ENCODE results near the gene RAB11FIP3.

RAB11FIP3 gene

DNA sequence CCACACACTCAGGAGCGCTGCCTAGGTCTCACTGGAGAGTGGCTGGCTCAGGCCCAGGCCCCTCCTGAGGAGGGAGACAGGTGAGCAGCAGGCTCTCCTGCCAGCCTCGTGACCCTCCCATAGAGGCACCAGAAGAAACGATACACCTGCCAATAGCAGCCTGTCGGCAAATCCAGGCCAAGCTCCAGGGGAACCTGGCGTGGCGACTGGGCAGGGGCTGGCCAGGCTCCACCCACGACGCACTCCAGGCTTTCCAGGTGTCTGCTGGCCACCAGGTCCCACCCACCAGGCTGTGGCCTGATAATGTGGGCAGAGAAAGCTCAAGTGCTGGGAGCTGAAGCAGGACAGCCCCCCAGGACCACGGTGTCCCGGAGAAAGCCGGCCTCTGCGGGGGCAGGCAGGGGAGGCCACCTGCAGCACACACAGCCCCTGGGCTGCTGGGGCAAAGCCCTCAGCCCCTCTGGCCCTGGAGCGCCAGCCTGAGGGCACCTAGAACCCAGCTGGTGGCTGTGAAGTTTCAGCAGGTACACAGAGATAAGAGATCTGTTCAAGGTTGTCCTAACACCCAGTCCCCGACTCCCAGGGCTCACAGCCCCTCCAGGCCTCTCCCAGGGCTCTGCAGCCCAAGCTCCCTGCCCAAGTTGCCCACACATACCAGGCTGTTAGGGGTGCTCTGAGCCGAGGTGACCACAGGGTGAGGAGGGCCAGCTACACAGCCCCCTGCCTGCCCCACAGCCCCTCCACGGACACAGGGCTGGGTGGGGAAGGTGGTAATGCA, 46.1 kb upstream of the RAB11FIP3 start:
- peak overlapping the region; percentile 99 for H3K27ac ChIP-seq
- TF ChIP-seq, protein P1, sequence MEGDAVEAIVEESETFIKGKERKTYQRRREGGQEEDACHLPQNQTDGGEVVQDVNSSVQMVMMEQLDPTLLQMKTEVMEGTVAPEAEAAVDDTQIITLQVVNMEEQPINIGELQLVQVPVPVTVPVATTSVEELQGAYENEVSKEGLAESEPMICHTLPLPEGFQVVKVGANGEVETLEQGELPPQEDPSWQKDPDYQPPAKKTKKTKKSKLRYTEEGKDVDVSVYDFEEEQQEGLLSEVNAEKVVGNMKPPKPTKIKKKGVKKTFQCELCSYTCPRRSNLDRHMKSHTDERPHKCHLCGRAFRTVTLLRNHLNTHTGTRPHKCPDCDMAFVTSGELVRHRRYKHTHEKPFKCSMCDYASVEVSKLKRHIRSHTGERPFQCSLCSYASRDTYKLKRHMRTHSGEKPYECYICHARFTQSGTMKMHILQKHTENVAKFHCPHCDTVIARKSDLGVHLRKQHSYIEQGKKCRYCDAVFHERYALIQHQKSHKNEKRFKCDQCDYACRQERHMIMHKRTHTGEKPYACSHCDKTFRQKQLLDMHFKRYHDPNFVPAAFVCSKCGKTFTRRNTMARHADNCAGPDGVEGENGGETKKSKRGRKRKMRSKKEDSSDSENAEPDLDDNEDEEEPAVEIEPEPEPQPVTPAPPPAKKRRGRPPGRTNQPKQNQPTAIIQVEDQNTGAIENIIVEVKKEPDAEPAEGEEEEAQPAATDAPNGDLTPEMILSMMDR (conservative IDR thresholded peaks at IDR 0.05), result no peak
- no peak for TF ChIP-seq ZFX (IDR thresholded peaks at IDR 0.05)

- TF ChIP-seq ZFX (IDR thresholded peaks at IDR 0.05), result no peak
- TF ChIP-seq, protein P1 (conservative IDR thresholded peaks at IDR 0.05), result no peak
- peak overlapping the region; percentile 99 for H3K27ac ChIP-seq
Measured at GRCh38 chr16:379961-380761, 45.3 kb upstream of the RAB11FIP3 start.

- TF ChIP-seq, protein P1 (conservative IDR thresholded peaks at IDR 0.05), result no peak
- TF ChIP-seq ZFX (IDR thresholded peaks at IDR 0.05), result no peak
- H3K27ac ChIP-seq, result peak overlapping the region; percentile 99
Measured at GRCh38 chr16:380762-381011, 44.8 kb upstream of the RAB11FIP3 start.

DNA sequence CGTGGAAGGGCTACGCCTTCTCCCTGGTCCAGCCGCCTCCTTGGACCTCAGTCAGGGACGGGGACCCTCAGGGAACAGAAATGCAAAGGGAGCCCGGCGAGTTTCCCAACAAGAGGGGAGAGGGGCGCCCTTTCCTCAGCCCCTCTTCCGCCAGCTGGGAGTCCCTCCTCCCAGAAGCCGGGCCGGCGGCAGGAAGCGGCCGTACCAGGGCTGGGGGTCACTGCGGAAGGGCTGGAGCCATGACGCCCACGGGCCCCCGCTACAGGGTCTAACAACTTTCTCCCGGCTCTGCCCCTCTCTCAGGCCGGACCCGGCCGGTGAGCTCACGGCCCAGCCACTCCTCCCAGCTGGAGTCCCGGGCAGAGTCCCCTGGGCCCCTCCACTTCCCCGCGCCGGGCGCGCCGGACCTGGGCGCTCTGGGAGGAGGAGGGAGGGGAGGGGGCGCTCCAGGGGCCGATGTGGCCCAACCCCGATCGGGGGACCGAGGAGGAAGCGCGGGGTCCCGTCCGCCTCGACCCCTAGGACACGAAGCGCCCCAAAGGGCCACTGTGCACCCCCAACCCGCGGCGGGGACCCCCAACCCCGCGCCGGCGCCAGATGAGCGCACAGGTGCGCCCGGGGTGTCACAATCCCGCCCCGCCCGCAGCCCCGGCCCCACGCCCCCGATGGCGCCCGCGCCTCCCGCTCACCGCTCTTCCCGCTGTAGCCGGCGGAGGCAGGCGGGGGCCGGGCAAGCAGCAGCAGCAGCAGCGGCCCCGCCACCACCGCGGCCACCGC, 44.2 kb upstream of the RAB11FIP3 start:
- TF ChIP-seq ZFX (IDR thresholded peaks at IDR 0.05), result 0 out of 2 replicates have a peak, but pooled peaks have one; percentile 16
- TF ChIP-seq, protein P1 (conservative IDR thresholded peaks at IDR 0.05), result no peak
- peak overlapping the region; percentile 99 for H3K27ac ChIP-seq

DNA sequence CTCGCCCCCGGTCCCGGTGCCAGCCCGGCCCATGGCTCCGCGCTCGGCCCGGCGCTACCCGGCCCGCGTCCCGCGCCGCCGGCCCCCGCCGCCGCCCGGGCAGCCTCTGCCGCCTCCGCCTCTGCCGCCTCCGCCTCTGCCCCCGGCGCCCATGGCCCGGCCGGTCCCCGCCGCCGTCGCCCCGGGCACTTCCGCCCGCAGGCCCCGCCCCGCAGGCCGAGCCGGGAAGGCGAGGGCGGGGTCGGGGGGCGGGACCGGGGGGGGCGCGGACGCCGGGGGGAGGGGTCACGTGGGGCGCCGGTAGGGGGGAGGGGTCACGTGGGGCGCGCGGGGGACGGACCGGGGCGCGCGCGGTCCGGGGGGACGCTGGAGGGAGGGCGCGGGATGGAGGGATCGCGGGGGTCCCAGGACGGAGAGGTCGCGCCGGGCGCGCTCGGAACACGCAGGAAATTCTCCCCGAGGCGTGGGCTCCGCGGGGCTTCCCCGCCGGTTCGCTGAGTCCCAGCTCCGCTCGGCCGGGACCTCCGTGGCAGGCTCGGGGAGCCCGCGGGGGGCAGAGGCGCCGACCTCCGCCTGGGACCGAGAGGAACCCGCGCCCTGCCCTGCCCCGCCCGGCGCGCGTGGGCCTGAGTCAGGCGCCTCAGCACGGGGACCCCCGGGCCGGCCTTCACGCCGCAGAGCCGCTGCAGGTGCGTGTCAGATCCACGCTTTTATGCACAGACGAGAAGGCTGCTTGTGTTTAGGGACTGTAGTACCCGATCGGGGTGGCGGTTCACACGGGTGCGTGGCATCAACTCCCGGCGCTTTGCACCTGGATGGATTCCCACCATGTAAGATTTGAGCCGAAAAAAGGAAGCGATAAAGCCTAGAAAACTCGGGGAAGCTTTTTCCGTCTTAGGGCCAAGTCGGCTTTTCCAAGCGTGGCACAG, 43.4 kb upstream of the RAB11FIP3 start, which contains the start of gene PGAP6:
Gene PGAP6, minus strand, starts transcription at position 190 of the 929 bp plus-strand sequence. Its CDS starts 157 bp downstream, at position 33.
- TF ChIP-seq, protein P1 (conservative IDR thresholded peaks at IDR 0.05), result no peak
- no peak for TF ChIP-seq ZFX (IDR thresholded peaks at IDR 0.05)
- H3K27ac ChIP-seq, result peak within 1 kb of the TSS; percentile 99

GRCh38 chr16:383326-384051, 42.0 kb upstream of the RAB11FIP3 start:
- TF ChIP-seq ZFX (IDR thresholded peaks at IDR 0.05), result no peak
- TF ChIP-seq, protein P1 (conservative IDR thresholded peaks at IDR 0.05), result no peak

More at GRCh38 chr16:383326-384051, 42.0 kb upstream of the RAB11FIP3 start:
- peak overlapping the region; percentile 99 for H3K27ac ChIP-seq

All from C4-2B (cell line).